Fibroblast of lung (primary cell): ENCODE results near the gene RPL6. TPM values are rescaled to one million over a fixed set of nuclear protein-coding genes. Genes with fewer than 3 reads are reported as not detected.
"Not testable (repeated sequence)": the region's sequence is repeated elsewhere in the genome, so short reads cannot be mapped to it uniquely, and the experiment has no call there.

Experiments
- DNase-seq, 2 donors: peaks; one replicate each; pipeline versions ENCODE4 v3.0.0 to v3.0.0-alpha.2; 2010; ENCODE audit warnings: low read depth in 2 of 2
- H2AFZ ChIP-seq: 2 replicates; pipeline ENCODE4 v1.5.1; 2012; ENCODE audit warnings: low read length, control low read depth, inconsistent platforms
- H3K27ac ChIP-seq: 2 replicates; pipeline ENCODE4 v1.5.1; 2011; ENCODE audit warnings: low read length, control low read depth; ENCODE audit not compliant: insufficient read depth
- H3K27me3 ChIP-seq: 2 replicates; pipeline ENCODE4 v1.5.1; 2011; ENCODE audit warnings: mild to moderate bottlenecking, low read length; ENCODE audit not compliant: control insufficient read depth, insufficient read depth
- H3K36me3 ChIP-seq: 2 replicates; pipeline ENCODE4 v1.5.1; 2011; ENCODE audit warnings: low read length; ENCODE audit not compliant: control insufficient read depth, insufficient read depth
- H3K4me1 ChIP-seq: 2 replicates; pipeline ENCODE4 v1.5.1; 2011; ENCODE audit warnings: low read length; ENCODE audit not compliant: control insufficient read depth, insufficient read depth; ENCODE audit errors: extremely low read depth
- H3K4me2 ChIP-seq: 2 replicates; pipeline ENCODE4 v1.5.1; 2011; ENCODE audit warnings: low read length, control low read depth; ENCODE audit not compliant: insufficient read depth; ENCODE audit errors: extremely low read depth
- H3K4me3 ChIP-seq, 4 experiments: fragments of 200-600 bp in 1 of 4; sonication (generic) in 1 of 4; replicated peaks in 1 of 4; 2 replicates each; pipeline ENCODE4 v1.5.1; 2011 to 2016; ENCODE audit warnings: low read length in 4 of 4, low read depth in 3 of 4, mild to moderate bottlenecking in 3 of 4, control low read depth in 2 of 4, inconsistent platforms in 1 of 4, mixed read lengths in 1 of 4; ENCODE audit not compliant: insufficient read depth in 1 of 4; ENCODE audit errors: control extremely low read depth in 1 of 4
- H3K79me2 ChIP-seq: 2 replicates; pipeline ENCODE4 v1.5.1; 2012; ENCODE audit warnings: mild to moderate bottlenecking, low read length, inconsistent platforms; ENCODE audit not compliant: control insufficient read depth, insufficient read depth
- H3K9ac ChIP-seq: 2 replicates; pipeline ENCODE4 v1.5.1; 2011; ENCODE audit warnings: mild to moderate bottlenecking, low read length, control low read depth; ENCODE audit not compliant: insufficient read depth
- H3K9me3 ChIP-seq: 2 replicates; pipeline ENCODE4 v1.5.1; 2012; ENCODE audit warnings: low read depth, low read length; ENCODE audit not compliant: control insufficient read depth, insufficient read depth
- H4K20me1 ChIP-seq: 2 replicates; pipeline ENCODE4 v1.5.1; 2011; ENCODE audit warnings: low read length; ENCODE audit not compliant: control insufficient read depth, insufficient read depth; ENCODE audit errors: extremely low read depth
- CTCF ChIP-seq, 2 donors: IDR thresholded peaks in 1 of 2; conservative IDR thresholded peaks in 1 of 2; 1 replicate in 1 of 2; 2 replicates in 1 of 2; pipeline ENCODE4 v1.5.1; 2011 to 2012; ENCODE audit warnings: low read length in 2 of 2, control low read depth in 1 of 2, inconsistent platforms in 1 of 2, low read depth in 1 of 2, mild to moderate bottlenecking in 1 of 2
- EZH2 ChIP-seq: IDR thresholded peaks from 2 replicates; pipeline ENCODE4 v1.5.1; 2012; ENCODE audit warnings: low read length, control low read depth, mild to moderate bottlenecking; ENCODE audit errors: missing control alignments
- polyA plus RNA-seq, 2 donors: library from polyadenylated mRNA; depleted of rRNA in 1 of 2; stranded (reverse) in 1 of 2; unstranded in 1 of 2; fragments of >200 nt; gene quantifications; 2 replicates each; pipeline ENCODE4 v1.2.1, GENCODE V29; 2011 to 2012; ENCODE audit warnings: missing spikeins in 1 of 2
- total RNA-seq: library from RNA; depleted of rRNA; stranded (reverse); fragments of >200 nt; gene quantifications from 2 replicates; pipeline ENCODE4 v1.2.1, GENCODE V29; 2014

RPL6 gene
- total and polyA plus RNA-seq, 2 donors (not counting 1 experiment from before 2014, with no cell fraction given) = 679 to 2,040 TPM

GRCh38 chr12:112439769-112440168 lies 30.4 kb upstream of the RPL6 start:
- Histone ChIP-seq H3K9ac (no peak overlapping the region), H3K27me3 (no peaks in the 10 kb centered on the region), H3K4me3 (no peak overlapping the region), H3K79me2 (peaks cover 30% of the 10 kb centered on the region), H2AFZ (no peak overlapping the region), H3K4me1 (no peaks in the 10 kb centered on the region), H3K9me3 (no peaks in the 10 kb centered on the region), H3K27ac (no peak overlapping the region), H3K4me2 (no peak overlapping the region), H3K36me3 (no peaks in the 10 kb centered on the region), H4K20me1 (peaks cover 2% of the 10 kb centered on the region)
- TF ChIP-seq EZH2 = no peak
- no peak for TF ChIP-seq CTCF (conservative IDR thresholded peaks at IDR 0.05 in 1 of 2, IDR thresholded peaks at IDR 0.05 in 1 of 2; ENCODE audit: low read depth in 1 of 2, low read length in 2 of 2)
- DNase-seq = no peak

GRCh38 chr12:112438645-112439044 lies 29.2 kb upstream of the RPL6 start:
- not testable (repeated sequence) for H4K20me1 ChIP-seq, H3K27me3 ChIP-seq, H3K36me3 ChIP-seq, DNase-seq, H3K9me3 ChIP-seq, H3K27ac ChIP-seq, H3K9ac ChIP-seq, H2AFZ ChIP-seq, H3K4me2 ChIP-seq, H3K4me3 ChIP-seq, H3K4me1 ChIP-seq
- H3K79me2 ChIP-seq = peaks cover 34% of the 10 kb centered on the region

- no peak overlapping the region for H2AFZ ChIP-seq
- H4K20me1 ChIP-seq = peaks cover 2% of the 10 kb centered on the region
- TF ChIP-seq EZH2 (no peak), CTCF (conservative IDR thresholded peaks at IDR 0.05 in 1 of 2, IDR thresholded peaks at IDR 0.05 in 1 of 2; ENCODE audit: low read depth in 1 of 2, low read length in 2 of 2) (no peak)
Measured at GRCh38 chr12:112433551-112433950, 24.1 kb upstream of the RPL6 start.

More at GRCh38 chr12:112433551-112433950, 24.1 kb upstream of the RPL6 start:
- no peak overlapping the region for H3K4me3 ChIP-seq
- H3K4me2 ChIP-seq = no peak overlapping the region
- H3K27me3 ChIP-seq = no peaks in the 10 kb centered on the region
- H3K9me3 ChIP-seq = no peaks in the 10 kb centered on the region
- H3K79me2 ChIP-seq = peaks cover 57% of the 10 kb centered on the region
- no peak for DNase-seq
- H3K27ac ChIP-seq = no peak overlapping the region
- H3K9ac ChIP-seq = no peak overlapping the region
- H3K4me1 ChIP-seq = no peaks in the 10 kb centered on the region
- no peaks in the 10 kb centered on the region for H3K36me3 ChIP-seq
